Loucy (cell line): ENCODE data around the gene CNKSR3.

Experiments
- H2AFZ ChIP-seq: fragments of 200-600 bp; sonication (generic); 2 replicates; pipeline ENCODE4 v1.6.0; 2016; ENCODE audit warnings: antibody characterized with exemption, mild to moderate bottlenecking, low read length, moderate library complexity
- H3F3A ChIP-seq: fragments of 200-600 bp; 2 replicates; pipeline ENCODE4 v1.6.0; 2016; ENCODE audit warnings: antibody characterized with exemption, low read depth, mild to moderate bottlenecking
- H3K27me3 ChIP-seq: fragments of 200-600 bp; sonication (generic); 2 replicates; pipeline ENCODE4 v1.6.1; 2014; ENCODE audit warnings: low read length, mild to moderate bottlenecking; ENCODE audit not compliant: insufficient read depth, poor library complexity, severe bottlenecking
- H3K36me3 ChIP-seq: fragments of 200-600 bp; sonication (generic); 2 replicates; pipeline ENCODE4 v1.6.1; 2016; ENCODE audit warnings: low read length; ENCODE audit not compliant: insufficient read depth
- H3K4me1 ChIP-seq: fragments of 200-600 bp; sonication (generic); 2 replicates; pipeline ENCODE4 v1.5.1; 2014; ENCODE audit warnings: low read length, mild to moderate bottlenecking; ENCODE audit not compliant: insufficient read depth, poor library complexity, severe bottlenecking
- H3K4me2 ChIP-seq: fragments of 200-600 bp; sonication (generic); 2 replicates; pipeline ENCODE4 v1.6.0; 2014; ENCODE audit warnings: antibody characterized with exemption, low read length, low read depth, mild to moderate bottlenecking; ENCODE audit not compliant: poor library complexity, severe bottlenecking
- H3K4me3 ChIP-seq: fragments of 200-600 bp; sonication (generic); 2 replicates; pipeline ENCODE4 v1.5.1; 2014; ENCODE audit warnings: low read length, mild to moderate bottlenecking, mixed read lengths; ENCODE audit not compliant: poor library complexity, severe bottlenecking
- H3K79me2 ChIP-seq: fragments of 200-600 bp; sonication (generic); 2 replicates; pipeline ENCODE4 v1.6.1; 2014; ENCODE audit warnings: low read length; ENCODE audit not compliant: insufficient read depth
- H3K9ac ChIP-seq: fragments of 200-600 bp; sonication (generic); 2 replicates; pipeline ENCODE4 v1.6.0; 2014; ENCODE audit warnings: mild to moderate bottlenecking, low read depth, low read length, moderate library complexity; ENCODE audit not compliant: poor library complexity, severe bottlenecking
- H3K9me2 ChIP-seq: fragments of 200-600 bp; sonication (generic); replicated peaks from 2 replicates; pipeline ENCODE4 v1.6.1; 2016; ENCODE audit warnings: low read depth, low read length, mixed read lengths
- H3K9me3 ChIP-seq: fragments of 200-600 bp; sonication (generic); 2 replicates; pipeline ENCODE4 v1.6.1; 2014; ENCODE audit warnings: mild to moderate bottlenecking, antibody characterized with exemption, low read length, low read depth; ENCODE audit not compliant: insufficient read depth
- H4K20me1 ChIP-seq: fragments of 200-600 bp; sonication (generic); 2 replicates; pipeline ENCODE4 v1.6.0; 2014; ENCODE audit warnings: antibody characterized with exemption, low read length, mild to moderate bottlenecking; ENCODE audit not compliant: insufficient read depth, poor library complexity, severe bottlenecking
- EZH2phosphoT487 ChIP-seq: fragments of 200-600 bp; IDR thresholded peaks from 2 replicates; pipeline ENCODE4 v1.6.1; 2018; ENCODE audit warnings: antibody characterized with exemption, mild to moderate bottlenecking, moderate library complexity, borderline replicate concordance
- TF ChIP-seq, protein P1 (sequence below): fragments of 200-600 bp; sonication (generic); conservative IDR thresholded peaks from 2 replicates; pipeline ENCODE4 v1.5.1; 2014; ENCODE audit warnings: mild to moderate bottlenecking, antibody characterized with exemption, low read length

Gene CNKSR3

DNA sequence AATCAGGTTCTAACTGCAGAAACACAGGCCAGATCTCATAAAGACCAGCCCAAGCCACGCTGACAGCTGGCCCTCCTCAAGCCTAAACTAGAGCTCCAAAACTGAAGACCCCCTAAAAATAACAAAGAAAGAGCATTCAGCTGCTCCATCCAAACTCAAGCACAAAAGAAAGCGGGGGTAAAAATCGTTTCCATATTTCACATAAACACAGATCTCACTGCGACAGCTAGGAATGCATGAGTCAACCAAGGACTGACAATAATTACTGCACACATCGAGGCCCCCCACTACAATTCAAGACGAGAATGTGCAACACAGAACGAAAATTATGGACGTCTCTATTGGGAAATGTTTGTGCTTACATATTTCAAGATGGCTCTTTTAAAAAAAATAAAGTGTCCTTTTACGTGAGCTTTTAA lies 31.1 kb downstream of the CNKSR3 start:
- TF ChIP-seq EZH2phosphoT487 = no peak
- TF ChIP-seq, protein P1, sequence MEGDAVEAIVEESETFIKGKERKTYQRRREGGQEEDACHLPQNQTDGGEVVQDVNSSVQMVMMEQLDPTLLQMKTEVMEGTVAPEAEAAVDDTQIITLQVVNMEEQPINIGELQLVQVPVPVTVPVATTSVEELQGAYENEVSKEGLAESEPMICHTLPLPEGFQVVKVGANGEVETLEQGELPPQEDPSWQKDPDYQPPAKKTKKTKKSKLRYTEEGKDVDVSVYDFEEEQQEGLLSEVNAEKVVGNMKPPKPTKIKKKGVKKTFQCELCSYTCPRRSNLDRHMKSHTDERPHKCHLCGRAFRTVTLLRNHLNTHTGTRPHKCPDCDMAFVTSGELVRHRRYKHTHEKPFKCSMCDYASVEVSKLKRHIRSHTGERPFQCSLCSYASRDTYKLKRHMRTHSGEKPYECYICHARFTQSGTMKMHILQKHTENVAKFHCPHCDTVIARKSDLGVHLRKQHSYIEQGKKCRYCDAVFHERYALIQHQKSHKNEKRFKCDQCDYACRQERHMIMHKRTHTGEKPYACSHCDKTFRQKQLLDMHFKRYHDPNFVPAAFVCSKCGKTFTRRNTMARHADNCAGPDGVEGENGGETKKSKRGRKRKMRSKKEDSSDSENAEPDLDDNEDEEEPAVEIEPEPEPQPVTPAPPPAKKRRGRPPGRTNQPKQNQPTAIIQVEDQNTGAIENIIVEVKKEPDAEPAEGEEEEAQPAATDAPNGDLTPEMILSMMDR = no peak
- no peaks in the 10 kb centered on the region for H3F3A ChIP-seq
- H3K79me2 ChIP-seq = no peaks in the 10 kb centered on the region
- no peak overlapping the region for H3K4me2 ChIP-seq
- H3K9me3 ChIP-seq = no peaks in the 10 kb centered on the region
- H3K4me3 ChIP-seq = no peak overlapping the region
- H3K4me1 ChIP-seq = no peaks in the 10 kb centered on the region
- H3K9ac ChIP-seq = no peak overlapping the region
- H3K36me3 ChIP-seq = no peaks in the 10 kb centered on the region
- no peak overlapping the region for H2AFZ ChIP-seq
- H4K20me1 ChIP-seq = no peaks in the 10 kb centered on the region
- no peaks in the 10 kb centered on the region for H3K9me2 ChIP-seq
- no peaks in the 10 kb centered on the region for H3K27me3 ChIP-seq

DNA sequence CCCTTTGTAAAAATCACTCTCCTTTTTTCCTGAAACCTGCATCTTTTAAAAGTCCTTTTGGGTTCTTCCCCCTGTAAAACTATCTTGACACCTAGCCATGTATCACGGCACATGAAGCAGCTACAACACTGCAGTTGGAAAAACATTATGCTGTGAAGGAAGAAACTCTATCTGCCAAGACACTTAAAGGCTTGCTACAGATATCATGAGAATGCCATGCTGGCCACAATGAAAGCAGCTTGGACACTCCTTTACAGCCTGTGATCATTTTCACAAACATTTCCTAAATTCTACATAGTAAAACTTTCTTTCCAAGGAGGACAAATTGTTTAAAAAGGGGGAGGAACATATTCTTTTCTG lies 31.8 kb downstream of the CNKSR3 start:
- no peaks in the 10 kb centered on the region for H3K9me2 ChIP-seq
- no peak overlapping the region for H3K9ac ChIP-seq
- H3K79me2 ChIP-seq = no peaks in the 10 kb centered on the region
- no peaks in the 10 kb centered on the region for H4K20me1 ChIP-seq
- no peaks in the 10 kb centered on the region for H3K4me1 ChIP-seq
- H3K4me2 ChIP-seq = no peak overlapping the region
- TF ChIP-seq, protein P1 = no peak
- TF ChIP-seq EZH2phosphoT487 = no peak
- H3K27me3 ChIP-seq = no peaks in the 10 kb centered on the region
- no peaks in the 10 kb centered on the region for H3F3A ChIP-seq
- no peak overlapping the region for H3K4me3 ChIP-seq
- no peak overlapping the region for H2AFZ ChIP-seq
- H3K36me3 ChIP-seq = no peaks in the 10 kb centered on the region
- H3K9me3 ChIP-seq = no peaks in the 10 kb centered on the region

DNA sequence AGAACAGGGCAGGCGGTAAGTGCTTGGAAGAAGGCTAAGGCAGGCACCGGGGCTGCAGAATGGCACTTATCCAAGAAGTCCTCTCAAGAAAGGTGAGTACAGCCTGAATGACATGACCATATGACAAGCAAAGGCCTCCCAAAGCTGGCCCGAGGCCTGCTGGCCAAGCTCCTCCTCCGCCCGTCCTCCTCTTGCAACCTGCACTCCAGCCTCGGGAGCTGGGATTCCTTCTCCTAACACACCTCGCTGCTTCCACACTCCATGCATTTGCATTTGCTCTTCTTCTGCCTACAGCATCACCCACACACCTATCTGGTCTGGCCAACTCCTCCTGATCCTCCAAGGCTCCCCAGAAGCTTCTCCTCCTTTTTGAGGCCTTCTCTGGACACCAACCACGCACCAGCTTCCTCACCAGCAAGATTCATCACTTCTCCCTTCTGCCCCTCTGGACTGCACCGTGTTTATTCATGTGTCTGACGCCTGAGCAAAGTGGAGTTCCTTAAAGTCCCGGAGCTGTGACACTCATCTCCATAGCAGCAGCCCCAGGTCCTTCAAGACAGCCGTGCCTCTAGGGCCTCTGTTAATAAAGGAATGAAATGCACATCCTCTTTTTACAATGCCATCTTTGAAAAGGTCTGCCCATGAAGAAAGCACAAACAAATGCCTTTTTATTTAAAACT lies 32.3 kb downstream of the CNKSR3 start:
- Histone ChIP-seq H3K9ac (no peak overlapping the region), H3K9me3 (no peaks in the 10 kb centered on the region), H3K4me3 (no peak overlapping the region), H3F3A (no peaks in the 10 kb centered on the region), H2AFZ (no peak overlapping the region), H4K20me1 (no peaks in the 10 kb centered on the region), H3K79me2 (no peaks in the 10 kb centered on the region), H3K27me3 (no peaks in the 10 kb centered on the region), H3K36me3 (no peaks in the 10 kb centered on the region), H3K4me1 (no peaks in the 10 kb centered on the region), H3K4me2 (no peak overlapping the region), H3K9me2 (no peaks in the 10 kb centered on the region)
- TF ChIP-seq, protein P1 = no peak
- TF ChIP-seq EZH2phosphoT487 = no peak
